Lower leg skin (tissue), 4 donors: ENCODE data around the gene ODC1. TPM values are rescaled to one million over a fixed set of nuclear protein-coding genes. Genes with fewer than 3 reads are reported as not detected.

Experiments used
- DNase-seq, 2 donors: peaks; one replicate each; pipeline ENCODE4 v3.0.0-alpha.2; 2019; ENCODE audit warnings: low spot score in 2 of 2
- H3K4me3 ChIP-seq: fragments of 200-600 bp; sonication (generic); 2 replicates; pipeline ENCODE4 v1.5.1; 2017; ENCODE audit warnings: mild to moderate bottlenecking, low read depth; ENCODE audit not compliant: poor library complexity, severe bottlenecking
- POLR2A ChIP-seq, 2 donors: fragments of 450-650 bp; IDR thresholded peaks; one replicate each; pipeline ENCODE4 v1.6.1; 2016 to 2017; ENCODE audit warnings: antibody characterized with exemption in 2 of 2, mild to moderate bottlenecking in 1 of 2, moderate library complexity in 1 of 2
- WGBS, 2 donors: methylation state at CpG; one replicate each; pipeline ENCODE4 v1.1.5; 2018; 5-methylcytosine and 5-hydroxymethylcytosine counted together
- intact Hi-C: fragments of 100-400 bp; cut with DNase I; formaldehyde crosslinking; loops from one replicate; pipeline ENCODE4 v1.15.0; 2023; ENCODE audit warnings: low total_unique reads
- total RNA-seq, 4 donors: library from RNA; depleted of rRNA; stranded (reverse); fragments of >200 nt; gene quantifications; one replicate each; pipeline ENCODE4 v1.1.0, GENCODE V29; 2016
- TF ChIP-seq, protein P1 (sequence below), 3 donors: fragments of 450-650 bp; IDR thresholded peaks; one replicate each; pipeline ENCODE4 v1.5.1; 2016; ENCODE audit warnings: antibody characterized with exemption in 3 of 3, mild to moderate bottlenecking in 3 of 3, moderate library complexity in 2 of 3

ODC1 gene
- total RNA-seq, 4 donors from 2014 or later = 11.5 to 19.7 (median 17.8) TPM

- 45 to 62% methylated on average over 7 of the region's 7 CpGs for WGBS, 2 donors
- intact Hi-C loops = no loop called here
- H3K4me3 ChIP-seq = no peak overlapping the region
- no peak for TF ChIP-seq POLR2A (IDR thresholded peaks at IDR 0.05)
- TF ChIP-seq, protein P1, sequence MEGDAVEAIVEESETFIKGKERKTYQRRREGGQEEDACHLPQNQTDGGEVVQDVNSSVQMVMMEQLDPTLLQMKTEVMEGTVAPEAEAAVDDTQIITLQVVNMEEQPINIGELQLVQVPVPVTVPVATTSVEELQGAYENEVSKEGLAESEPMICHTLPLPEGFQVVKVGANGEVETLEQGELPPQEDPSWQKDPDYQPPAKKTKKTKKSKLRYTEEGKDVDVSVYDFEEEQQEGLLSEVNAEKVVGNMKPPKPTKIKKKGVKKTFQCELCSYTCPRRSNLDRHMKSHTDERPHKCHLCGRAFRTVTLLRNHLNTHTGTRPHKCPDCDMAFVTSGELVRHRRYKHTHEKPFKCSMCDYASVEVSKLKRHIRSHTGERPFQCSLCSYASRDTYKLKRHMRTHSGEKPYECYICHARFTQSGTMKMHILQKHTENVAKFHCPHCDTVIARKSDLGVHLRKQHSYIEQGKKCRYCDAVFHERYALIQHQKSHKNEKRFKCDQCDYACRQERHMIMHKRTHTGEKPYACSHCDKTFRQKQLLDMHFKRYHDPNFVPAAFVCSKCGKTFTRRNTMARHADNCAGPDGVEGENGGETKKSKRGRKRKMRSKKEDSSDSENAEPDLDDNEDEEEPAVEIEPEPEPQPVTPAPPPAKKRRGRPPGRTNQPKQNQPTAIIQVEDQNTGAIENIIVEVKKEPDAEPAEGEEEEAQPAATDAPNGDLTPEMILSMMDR (IDR thresholded peaks at IDR 0.05) = no peak
- DNase-seq = no peak
Observed at GRCh38 chr2:10454505-10454904, 6.4 kb upstream of the ODC1 start.

DNA sequence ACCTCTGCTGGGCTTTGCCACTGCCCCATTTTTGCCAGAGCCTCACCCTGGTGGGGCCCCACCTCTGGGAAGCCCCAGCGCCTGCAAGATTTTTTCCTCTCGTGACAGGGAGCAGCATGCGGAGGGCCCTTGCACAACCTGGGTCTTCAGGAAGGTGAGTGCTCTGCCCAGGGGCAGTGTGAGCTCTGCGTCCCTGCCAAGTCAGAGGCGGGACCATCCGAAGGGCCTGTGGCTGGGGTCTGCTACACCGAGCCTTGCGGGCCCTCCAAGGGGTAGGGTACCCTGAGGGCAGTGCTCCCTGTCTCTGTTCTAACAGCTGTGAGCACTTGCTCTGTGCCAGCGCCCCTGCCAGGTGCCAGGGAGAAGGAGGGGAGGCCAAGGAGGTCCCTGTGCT is 5.8 kb upstream of the ODC1 start:
- TF ChIP-seq POLR2A (IDR thresholded peaks at IDR 0.05) = no peak
- TF ChIP-seq, protein P1 (IDR thresholded peaks at IDR 0.05) = no peak
- DNase-seq = no peak
- 58 to 74% methylated on average over 5 to 9 of the region's 9 CpGs for WGBS, 2 donors
- no peak overlapping the region for H3K4me3 ChIP-seq
- intact Hi-C loops = no loop called here

DNA sequence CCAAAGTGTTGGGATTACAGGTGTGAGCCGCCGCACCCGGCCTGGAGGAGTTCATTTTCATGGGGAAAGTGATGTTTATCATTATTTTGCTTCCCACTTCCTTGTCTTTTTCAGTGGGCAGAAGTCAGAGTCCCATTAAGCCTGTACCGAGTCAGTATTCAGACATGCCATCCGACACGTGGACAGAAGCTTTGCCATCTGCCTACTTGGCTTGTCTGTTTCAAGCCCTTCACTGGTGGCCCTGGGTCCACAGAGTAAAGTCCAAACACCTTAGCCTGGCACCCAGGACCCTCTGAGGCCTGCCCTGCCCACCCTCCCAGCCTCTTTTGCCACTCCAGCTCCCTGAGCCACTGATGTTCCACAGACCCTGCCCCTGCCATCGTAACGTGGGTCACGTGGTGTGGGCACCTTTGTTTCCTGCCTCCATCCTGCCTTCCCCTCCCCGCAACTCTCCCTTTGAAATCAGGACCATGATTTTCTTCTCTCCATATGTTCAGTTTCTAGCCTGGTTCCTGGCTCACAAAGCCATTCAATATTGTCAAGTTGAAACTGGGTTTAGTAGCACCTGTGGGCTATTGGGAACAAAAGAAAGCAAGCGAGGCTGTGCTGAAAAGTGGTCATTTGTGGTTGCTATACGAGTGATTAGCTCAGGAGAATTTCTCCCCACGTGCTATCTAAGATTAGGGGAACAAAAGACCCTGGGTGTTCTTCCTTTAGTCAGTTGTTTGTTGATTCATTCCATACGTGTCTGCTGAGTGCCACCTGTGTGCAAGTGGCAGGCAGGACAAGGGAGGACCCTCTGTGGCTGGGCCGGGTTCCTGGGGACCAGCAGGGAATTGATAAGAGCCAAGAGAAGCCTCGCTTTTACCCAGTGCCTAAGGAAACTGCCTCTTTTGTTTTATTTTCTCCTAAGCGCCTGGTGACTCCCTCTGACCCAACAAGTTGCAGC is 5.1 kb upstream of the ODC1 start:
- H3K4me3 ChIP-seq = no peak overlapping the region
- intact Hi-C loops = no loop called here
- WGBS, 2 donors = 67 to 72% methylated on average over 17 of the region's 17 CpGs
- DNase-seq = no peak
- no peak for TF ChIP-seq POLR2A (IDR thresholded peaks at IDR 0.05)
- TF ChIP-seq, protein P1 (IDR thresholded peaks at IDR 0.05) = no peak

- no peak overlapping the region for H3K4me3 ChIP-seq
- TF ChIP-seq, protein P1 (IDR thresholded peaks at IDR 0.05) = no peak
- TF ChIP-seq POLR2A (IDR thresholded peaks at IDR 0.05) = no peak
- DNase-seq = no peak
- WGBS, 2 donors = 46% methylated on average over 3 of the region's 3 CpGs
- intact Hi-C loops = no loop called here
Observed at GRCh38 chr2:10452312-10452711, 4.2 kb upstream of the ODC1 start.

GRCh38 chr2:10451819-10452218 is 3.7 kb upstream of the ODC1 start:
- TF ChIP-seq, protein P1 (IDR thresholded peaks at IDR 0.05) = no peak
- no peak for TF ChIP-seq POLR2A (IDR thresholded peaks at IDR 0.05)
- no peak for DNase-seq
- WGBS, 2 donors = 96 to 97% methylated on average over 6 of the region's 6 CpGs
- intact Hi-C loops = no loop called here
- H3K4me3 ChIP-seq = no peak overlapping the region
